LNCAP (cell line): ENCODE data around the gene VCAN.

Source experiments
- TF ChIP-seq, protein P1 (sequence below): fragments of 450-650 bp; IDR thresholded peaks from 2 replicates; pipeline ENCODE4 v1.5.1; 2017; ENCODE audit warnings: mild to moderate bottlenecking

Gene VCAN

GRCh38 chr5:83509540-83509939 lies 38.0 kb downstream of the VCAN start:
- TF ChIP-seq, protein P1, sequence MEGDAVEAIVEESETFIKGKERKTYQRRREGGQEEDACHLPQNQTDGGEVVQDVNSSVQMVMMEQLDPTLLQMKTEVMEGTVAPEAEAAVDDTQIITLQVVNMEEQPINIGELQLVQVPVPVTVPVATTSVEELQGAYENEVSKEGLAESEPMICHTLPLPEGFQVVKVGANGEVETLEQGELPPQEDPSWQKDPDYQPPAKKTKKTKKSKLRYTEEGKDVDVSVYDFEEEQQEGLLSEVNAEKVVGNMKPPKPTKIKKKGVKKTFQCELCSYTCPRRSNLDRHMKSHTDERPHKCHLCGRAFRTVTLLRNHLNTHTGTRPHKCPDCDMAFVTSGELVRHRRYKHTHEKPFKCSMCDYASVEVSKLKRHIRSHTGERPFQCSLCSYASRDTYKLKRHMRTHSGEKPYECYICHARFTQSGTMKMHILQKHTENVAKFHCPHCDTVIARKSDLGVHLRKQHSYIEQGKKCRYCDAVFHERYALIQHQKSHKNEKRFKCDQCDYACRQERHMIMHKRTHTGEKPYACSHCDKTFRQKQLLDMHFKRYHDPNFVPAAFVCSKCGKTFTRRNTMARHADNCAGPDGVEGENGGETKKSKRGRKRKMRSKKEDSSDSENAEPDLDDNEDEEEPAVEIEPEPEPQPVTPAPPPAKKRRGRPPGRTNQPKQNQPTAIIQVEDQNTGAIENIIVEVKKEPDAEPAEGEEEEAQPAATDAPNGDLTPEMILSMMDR: no peak

DNA sequence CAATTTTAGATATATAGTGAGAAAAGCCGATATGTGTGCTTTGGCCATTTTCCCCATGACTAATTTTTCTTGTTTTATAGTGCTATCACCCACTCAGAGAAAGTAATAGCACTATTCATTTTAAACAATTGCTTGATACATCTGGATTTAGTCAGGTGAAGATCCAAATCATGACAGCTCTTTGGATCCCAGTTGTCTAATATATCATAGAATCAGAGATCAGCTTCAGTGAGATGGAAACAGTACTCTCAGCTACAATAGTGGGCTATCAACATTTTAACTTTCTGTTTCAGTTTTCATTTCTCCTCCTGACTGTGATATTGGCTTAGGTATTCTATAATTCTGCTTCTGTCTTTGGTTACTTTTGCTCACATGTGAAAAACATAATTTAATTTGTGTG lies 38.7 kb downstream of the VCAN start:
- TF ChIP-seq, protein P1: no peak

- TF ChIP-seq, protein P1: no peak
Measured at GRCh38 chr5:83512061-83512745, 40.7 kb downstream of the VCAN start.

- TF ChIP-seq, protein P1: no peak
Measured at GRCh38 chr5:83513081-83513480, 41.5 kb downstream of the VCAN start.

- TF ChIP-seq, protein P1: no peak
Measured at GRCh38 chr5:83513491-83513890, 41.9 kb downstream of the VCAN start.

GRCh38 chr5:83516377-83516776 lies 44.8 kb downstream of the VCAN start:
- TF ChIP-seq, protein P1: no peak

- TF ChIP-seq, protein P1: no peak
Measured at GRCh38 chr5:83517072-83517687, 45.6 kb downstream of the VCAN start.
